GM12873 (cell line): Measurements from ENCODE around the gene SEC22A.

Source experiments
- TF ChIP-seq, protein P1 (sequence below): IDR thresholded peaks from 2 replicates; pipeline ENCODE4 v1.5.1; 2012; ENCODE audit warnings: low read depth, mild to moderate bottlenecking, moderate library complexity, low read length, control low read depth; ENCODE audit not compliant: insufficient read depth; ENCODE audit errors: missing control alignments

Gene SEC22A, protein sequence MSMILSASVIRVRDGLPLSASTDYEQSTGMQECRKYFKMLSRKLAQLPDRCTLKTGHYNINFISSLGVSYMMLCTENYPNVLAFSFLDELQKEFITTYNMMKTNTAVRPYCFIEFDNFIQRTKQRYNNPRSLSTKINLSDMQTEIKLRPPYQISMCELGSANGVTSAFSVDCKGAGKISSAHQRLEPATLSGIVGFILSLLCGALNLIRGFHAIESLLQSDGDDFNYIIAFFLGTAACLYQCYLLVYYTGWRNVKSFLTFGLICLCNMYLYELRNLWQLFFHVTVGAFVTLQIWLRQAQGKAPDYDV

DNA sequence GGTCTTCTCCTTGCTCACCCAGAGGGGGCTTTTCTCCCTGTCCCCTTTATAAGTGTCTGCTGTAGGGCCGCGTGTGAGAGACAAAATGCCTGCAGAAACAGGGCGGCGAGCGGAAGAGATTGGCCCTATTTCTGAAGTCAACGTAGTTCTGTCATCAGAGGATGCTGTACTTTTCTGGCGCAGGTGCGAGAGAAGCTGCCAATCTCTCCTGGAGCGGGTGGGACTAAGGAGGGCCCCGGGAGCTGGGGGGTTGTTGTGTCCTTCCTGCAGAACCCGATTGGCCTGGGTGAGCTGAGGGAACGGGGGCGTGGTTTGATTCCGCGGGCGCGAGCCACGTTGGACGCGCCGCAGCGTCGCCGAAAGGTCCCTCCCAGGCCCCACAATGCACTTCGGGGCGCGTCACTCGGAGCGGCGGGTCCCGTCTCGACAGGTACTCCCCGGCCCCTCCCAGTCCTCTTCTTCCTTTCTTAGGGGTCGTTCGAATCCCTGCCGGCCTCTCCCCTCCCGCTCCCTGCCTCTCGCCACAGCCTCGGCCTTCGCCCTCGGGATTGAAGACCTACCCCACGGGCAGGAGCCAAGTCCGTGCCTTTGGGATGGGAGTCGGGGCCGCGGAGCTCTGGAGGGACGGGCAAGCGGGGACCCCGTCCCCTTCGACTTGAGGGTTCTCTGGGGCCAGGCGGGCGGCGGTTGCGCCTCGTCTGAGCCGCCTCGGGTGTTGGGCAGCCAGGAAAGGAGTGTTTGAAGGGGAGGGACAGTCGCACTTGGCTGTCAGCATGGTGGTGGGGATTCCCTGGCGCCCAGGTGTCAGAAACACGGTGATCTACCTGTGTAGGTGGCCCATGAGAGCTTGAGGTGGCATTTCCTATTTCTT is at the start of gene SEC22A:
Gene SEC22A, plus strand, starts transcription at position 387 of the 871 bp plus-strand sequence. CDS start 7,275 bp downstream, outside the sequence.
- TF ChIP-seq, protein P1, sequence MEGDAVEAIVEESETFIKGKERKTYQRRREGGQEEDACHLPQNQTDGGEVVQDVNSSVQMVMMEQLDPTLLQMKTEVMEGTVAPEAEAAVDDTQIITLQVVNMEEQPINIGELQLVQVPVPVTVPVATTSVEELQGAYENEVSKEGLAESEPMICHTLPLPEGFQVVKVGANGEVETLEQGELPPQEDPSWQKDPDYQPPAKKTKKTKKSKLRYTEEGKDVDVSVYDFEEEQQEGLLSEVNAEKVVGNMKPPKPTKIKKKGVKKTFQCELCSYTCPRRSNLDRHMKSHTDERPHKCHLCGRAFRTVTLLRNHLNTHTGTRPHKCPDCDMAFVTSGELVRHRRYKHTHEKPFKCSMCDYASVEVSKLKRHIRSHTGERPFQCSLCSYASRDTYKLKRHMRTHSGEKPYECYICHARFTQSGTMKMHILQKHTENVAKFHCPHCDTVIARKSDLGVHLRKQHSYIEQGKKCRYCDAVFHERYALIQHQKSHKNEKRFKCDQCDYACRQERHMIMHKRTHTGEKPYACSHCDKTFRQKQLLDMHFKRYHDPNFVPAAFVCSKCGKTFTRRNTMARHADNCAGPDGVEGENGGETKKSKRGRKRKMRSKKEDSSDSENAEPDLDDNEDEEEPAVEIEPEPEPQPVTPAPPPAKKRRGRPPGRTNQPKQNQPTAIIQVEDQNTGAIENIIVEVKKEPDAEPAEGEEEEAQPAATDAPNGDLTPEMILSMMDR = no peak

DNA sequence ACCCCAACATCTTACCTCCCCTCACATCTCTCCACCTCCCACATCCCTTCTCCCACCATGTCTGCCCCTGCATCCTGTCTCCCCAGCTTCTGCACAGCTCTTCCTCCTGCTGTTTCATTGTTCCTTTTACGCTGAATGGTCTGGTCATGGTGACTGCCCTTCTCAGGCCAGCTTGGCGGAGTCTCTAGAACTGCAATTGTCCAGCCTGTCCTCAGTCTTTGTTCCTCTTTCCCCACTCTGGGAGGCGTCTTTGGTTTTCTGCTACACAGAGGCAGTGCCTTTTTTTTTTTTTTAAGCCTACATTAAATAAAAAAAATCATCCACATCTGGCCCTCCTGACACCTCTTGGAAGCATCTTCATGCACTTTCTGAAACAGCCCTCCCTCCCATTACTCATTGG is 49.1 kb upstream of the SEC22A start:
- TF ChIP-seq, protein P1 = no peak

DNA sequence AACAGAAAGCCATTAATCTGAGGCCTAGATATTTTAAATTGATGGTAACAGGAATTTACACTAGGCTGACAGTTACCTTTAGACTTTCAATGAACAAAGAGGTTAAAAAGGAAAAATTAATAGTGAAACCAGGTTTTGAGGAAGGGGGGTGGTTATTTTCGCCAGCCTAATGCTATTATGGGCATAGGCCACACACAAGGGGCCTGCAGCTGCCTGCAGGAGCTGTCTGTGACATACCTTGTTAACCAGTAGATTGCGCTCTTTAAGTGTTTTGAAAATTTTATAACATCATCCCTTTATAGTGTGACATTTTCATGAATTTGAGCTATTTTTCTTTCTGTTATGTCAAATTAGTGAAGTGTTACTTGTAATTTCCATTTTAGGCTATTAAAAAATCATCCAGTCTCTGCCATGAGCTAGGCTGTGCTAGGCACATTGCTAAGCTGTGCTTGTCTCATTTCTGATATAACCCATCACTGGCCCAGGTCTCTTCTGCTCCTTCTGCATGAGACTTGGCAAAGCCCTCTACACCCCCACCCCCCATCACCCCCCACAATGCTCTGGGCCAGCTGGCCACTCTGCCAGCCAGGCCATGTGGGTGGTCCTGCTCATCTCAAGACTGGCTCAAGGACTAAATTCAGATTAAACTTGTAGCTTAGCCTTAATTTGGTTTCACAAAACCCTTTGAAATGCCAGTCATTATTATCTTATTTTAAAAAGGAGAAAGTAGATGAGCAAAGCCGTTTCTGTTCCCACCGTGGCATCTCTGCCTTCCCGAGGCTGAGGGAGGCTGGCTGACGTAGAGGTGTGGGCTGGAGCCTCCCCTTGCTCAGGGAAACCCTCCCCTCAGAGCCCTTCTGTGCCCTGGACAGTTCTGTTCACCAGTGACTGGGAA is 48.4 kb upstream of the SEC22A start:
- TF ChIP-seq, protein P1 = no peak

DNA sequence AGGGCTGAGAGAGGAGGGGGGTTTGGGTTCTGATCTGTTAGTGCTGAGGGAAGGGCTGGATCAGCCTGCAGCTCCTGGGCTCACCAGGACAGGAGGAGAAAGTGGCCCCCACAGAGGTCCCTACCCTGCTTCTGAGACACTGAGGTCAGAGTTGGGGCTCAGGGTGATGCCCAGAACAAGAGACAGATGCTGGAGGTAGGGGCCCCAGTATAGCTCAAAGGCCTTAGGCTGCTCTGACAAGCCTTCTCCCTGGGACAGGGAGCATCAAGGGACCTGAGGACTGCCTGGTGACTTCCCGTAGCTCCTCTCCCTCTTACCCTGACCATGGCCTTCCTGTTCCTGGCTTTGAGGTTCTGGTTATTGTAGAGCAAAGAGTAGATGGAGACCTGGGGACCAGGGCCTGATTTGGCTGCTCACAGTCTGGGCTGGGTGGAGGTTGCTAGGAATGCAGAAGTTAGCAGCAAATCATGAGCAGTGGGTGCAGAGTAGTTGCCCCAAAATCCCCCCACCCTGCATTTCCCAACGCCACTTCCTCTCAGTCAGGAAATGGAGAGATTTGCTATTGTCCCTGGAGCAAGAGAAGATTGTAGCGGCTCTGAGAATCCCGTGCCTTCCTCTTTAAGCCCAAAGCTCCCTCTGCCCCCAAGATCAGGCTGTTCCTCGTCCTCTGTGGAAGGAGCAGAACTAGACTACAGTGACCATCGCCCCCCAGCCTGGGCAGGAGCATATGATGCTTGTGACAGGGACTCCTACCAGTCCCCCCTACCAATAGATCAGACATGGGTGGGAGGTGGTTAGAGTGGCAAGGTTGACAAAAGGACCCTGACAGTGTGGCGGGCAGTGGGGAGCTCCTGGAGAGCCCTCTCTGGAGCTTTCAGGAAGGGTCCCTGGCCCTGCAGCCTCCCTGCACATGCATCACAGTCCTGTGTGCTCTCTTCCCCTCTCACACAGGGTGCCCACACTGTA is 47.4 kb upstream of the SEC22A start:
- TF ChIP-seq, protein P1 = no peak

DNA sequence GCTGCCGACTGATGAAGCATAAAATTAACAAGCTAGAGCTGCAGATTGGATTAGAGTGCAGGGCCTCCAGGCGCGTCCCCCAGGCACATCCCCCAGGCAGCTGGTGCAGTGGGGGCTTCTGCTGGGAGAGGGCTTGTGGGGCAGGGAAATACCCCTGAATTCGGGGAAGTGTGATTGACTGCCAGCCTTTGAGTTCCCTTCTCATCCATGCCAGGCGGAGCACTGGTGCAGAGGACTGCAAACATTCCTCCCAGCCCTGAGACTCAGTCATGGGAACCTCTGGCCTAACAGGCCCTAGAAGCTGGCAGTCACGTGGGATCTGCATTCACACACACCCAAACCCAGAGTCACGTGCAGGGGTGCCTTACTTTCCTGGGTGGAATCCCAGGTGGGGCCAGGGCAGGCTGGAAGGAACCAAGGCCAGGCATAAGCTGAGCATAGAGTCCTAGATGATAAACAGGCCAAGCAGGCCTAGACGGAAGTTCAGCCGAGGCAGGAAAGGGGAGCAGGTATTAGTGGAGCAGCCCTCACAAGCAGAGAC is 46.2 kb upstream of the SEC22A start:
- TF ChIP-seq, protein P1 = no peak

DNA sequence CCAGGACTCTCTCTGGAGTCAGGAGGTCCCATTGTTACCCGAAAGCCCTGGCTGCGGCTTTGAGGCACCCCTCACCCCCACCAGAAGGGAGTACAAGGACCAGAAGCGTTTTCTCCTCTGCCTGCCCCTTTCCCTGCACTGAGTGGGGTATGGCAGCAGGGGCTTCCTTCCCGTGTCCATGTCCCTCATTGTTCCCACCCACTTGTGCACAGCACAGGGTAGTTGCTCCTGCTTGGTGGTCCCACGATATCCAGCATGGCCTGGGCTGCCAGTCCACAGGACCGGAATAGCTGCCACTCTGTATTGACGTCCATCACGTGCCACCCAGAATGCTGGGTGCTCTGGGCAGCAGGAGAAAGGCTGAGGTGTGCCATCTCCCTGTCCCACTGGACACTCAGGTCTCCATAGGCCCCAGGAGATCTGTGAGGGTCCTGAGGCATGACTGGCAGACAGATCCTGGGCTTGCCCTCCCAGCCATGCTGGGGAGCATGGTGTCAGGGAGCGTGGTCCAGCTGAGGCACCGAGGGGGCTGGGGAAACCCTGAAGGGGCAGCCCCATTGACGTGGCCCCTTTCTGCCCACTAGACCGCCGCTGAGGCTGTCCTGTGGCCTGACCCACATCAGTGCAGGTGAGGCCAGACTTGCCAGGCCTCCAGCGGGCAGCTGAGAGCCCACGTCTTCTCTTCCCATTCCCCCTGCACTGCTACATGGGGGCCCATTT is 45.3 kb upstream of the SEC22A start:
- TF ChIP-seq, protein P1 = no peak
